K562 (cell line): ENCODE measurements around the gene ZNF740. TPM values are rescaled to one million over a fixed set of nuclear protein-coding genes. Genes with fewer than 3 reads are reported as not detected.
A peak's percentile ranks its signal among the peaks of the same experiment; 100 is the strongest.

Experiments
- ATAC-seq: fragments of 200-7000 bp; cut with Tn5 transposase; 3 replicates; pipeline ENCODE4 v1.9.1; 2020; ENCODE audit warnings: moderate library complexity
- BruUV-seq: library from RNA; stranded (reverse); fragments of 400-500 nt; replicated peaks from 2 replicates; lab custom pipeline; 2021; lab: Mats Ljungman, UMichigan
- CTCF ChIA-PET: fragments of 300-600 bp; formaldehyde crosslinking; extraction: SDS; loops from one replicate; lab custom pipeline; 2021; ENCODE audit warnings: low intra/inter-chr PET ratio; lab: Yijun Ruan, JAX
- POLR2A ChIA-PET: fragments of 300-600, 350-650 bp; sonication (Branson Sonifier 250); formaldehyde crosslinking; extraction: SDS; loops from one replicate; lab custom pipeline; 2021; ENCODE audit warnings: antibody characterized with exemption, inconsistent platforms; lab: Yijun Ruan, JAX
- DNase-seq, 4 experiments: peaks; one replicate each; pipeline versions ENCODE4 v3.0.0 to v3.0.0-alpha.2; 2011 to 2018; ENCODE audit warnings: low spot score in 3 of 4, mixed read lengths in 3 of 4; ENCODE audit errors: extremely low read depth in 1 of 4
- FAIRE-seq: peaks from 2 replicates; lab custom pipeline; 2011; peaks lifted over from hg19 to GRCh38; lab: Jason Lieb, UNC
- H2AFZ ChIP-seq: 2 replicates; pipeline ENCODE4 v1.6.0; 2011; ENCODE audit warnings: low read depth, low read length, control low read depth, inconsistent platforms
- H3K27ac ChIP-seq: fragments of 200-600 bp; 3 replicates; pipeline ENCODE4 v1.8.0; 2011; ENCODE audit warnings: low read depth, mild to moderate bottlenecking, control low read depth, inconsistent platforms, low read length, moderate library complexity, mixed read lengths; ENCODE audit errors: extremely low read depth
- H3K27me3 ChIP-seq, 2 experiments: fragments of 300-600 bp in 1 of 2; 2 replicates in 1 of 2; 3 replicates in 1 of 2; pipeline versions ENCODE4 v1.6.0 to v1.8.0; 2011; ENCODE audit warnings: inconsistent platforms in 2 of 2, low read length in 2 of 2, mild to moderate bottlenecking in 1 of 2, mixed read lengths in 1 of 2, moderate library complexity in 1 of 2; ENCODE audit not compliant: control insufficient read depth in 2 of 2, insufficient read depth in 2 of 2
- H3K36me3 ChIP-seq: fragments of 300-600 bp; 3 replicates; pipeline ENCODE4 v1.8.0; 2011; ENCODE audit warnings: mild to moderate bottlenecking, low read length, inconsistent platforms; ENCODE audit not compliant: control insufficient read depth, insufficient read depth
- H3K4me1 ChIP-seq, 2 experiments: fragments of 200-600 bp in 1 of 2; replicated peaks in 1 of 2; 2 replicates in 1 of 2; 3 replicates in 1 of 2; pipeline versions ENCODE4 v1.5.1 to v1.8.0; 2011; ENCODE audit warnings: inconsistent platforms in 2 of 2, low read length in 2 of 2, mild to moderate bottlenecking in 1 of 2, mixed read lengths in 1 of 2, moderate library complexity in 1 of 2; ENCODE audit not compliant: control insufficient read depth in 2 of 2, insufficient read depth in 2 of 2
- H3K4me2 ChIP-seq: 2 replicates; pipeline ENCODE4 v1.6.1; 2011; ENCODE audit warnings: low read length, control low read depth, inconsistent platforms, mixed read lengths; ENCODE audit not compliant: insufficient read depth
- H3K4me3 ChIP-seq: fragments of 200-600 bp; sonication (generic), shearing (Covaris generic); 2 replicates; pipeline ENCODE4 v1.5.1; 2016; ENCODE audit warnings: control low read depth, inconsistent platforms
- H3K79me2 ChIP-seq: fragments of 200-600 bp; 3 replicates; pipeline ENCODE4 v1.8.0; 2011; ENCODE audit warnings: low read length, inconsistent platforms; ENCODE audit not compliant: control insufficient read depth, insufficient read depth
- H3K9ac ChIP-seq, 2 experiments: 2 replicates each; pipeline versions ENCODE4 v1.6.0 to v1.6.1; 2011; ENCODE audit warnings: low read depth in 2 of 2, low read length in 2 of 2, control low read depth in 1 of 2, inconsistent platforms in 1 of 2, mild to moderate bottlenecking in 1 of 2, mixed read lengths in 1 of 2; ENCODE audit not compliant: insufficient read depth in 1 of 2
- H3K9me1 ChIP-seq: one replicate; pipeline ENCODE4 v1.6.0; 2011; ENCODE audit warnings: inconsistent platforms, mild to moderate bottlenecking, low read length, moderate library complexity; ENCODE audit not compliant: control insufficient read depth, insufficient read depth
- H3K9me3 ChIP-seq: replicated peaks from 2 replicates; pipeline ENCODE4 v1.5.1; 2011; ENCODE audit warnings: low read depth, low read length, inconsistent platforms; ENCODE audit not compliant: control insufficient read depth, insufficient read depth
- H4K20me1 ChIP-seq: replicated peaks from 2 replicates; pipeline ENCODE4 v1.6.1; 2011; ENCODE audit warnings: low read length, inconsistent platforms, mixed read lengths; ENCODE audit not compliant: control insufficient read depth, insufficient read depth
- ATF6 ChIP-seq: sonication (generic); formaldehyde crosslinking; IDR thresholded peaks from 2 replicates; pipeline ENCODE4 v1.4.0; 2020; ENCODE audit warnings: mild to moderate bottlenecking, missing genetic modification reagents
- CBFA2T2 ChIP-seq: fragments of 450-650 bp; conservative IDR thresholded peaks from 2 replicates; pipeline ENCODE4 v1.6.1; 2017; ENCODE audit warnings: mild to moderate bottlenecking
- GTF2F1 ChIP-seq: IDR thresholded peaks from 2 replicates; pipeline ENCODE4 v1.6.1; 2011; ENCODE audit warnings: low read depth, low read length, improper control_type of control experiment
- HDAC1 ChIP-seq, 2 experiments: fragments of 450-650 bp; IDR thresholded peaks; 2 replicates each; pipeline ENCODE4 v1.6.1; 2016 to 2017; ENCODE audit warnings: inconsistent platforms in 1 of 2, mild to moderate bottlenecking in 1 of 2, moderate library complexity in 1 of 2
- KLF1 ChIP-seq: fragments of 450-650 bp; IDR thresholded peaks from 2 replicates; pipeline ENCODE4 v1.6.1; 2016; ENCODE audit warnings: missing genetic modification characterization, missing compliant biosample characterization
- MAZ ChIP-seq, 2 experiments: fragments of 450-650 bp in 1 of 2; sonication (generic) in 1 of 2; formaldehyde crosslinking; IDR thresholded peaks in 1 of 2; conservative IDR thresholded peaks in 1 of 2; 2 replicates each; pipeline versions ENCODE4 v1.4.0 to v1.5.0; 2020; ENCODE audit warnings: mild to moderate bottlenecking in 1 of 2, missing genetic modification reagents in 1 of 2
- MTA1 ChIP-seq: fragments of 450-650 bp; IDR thresholded peaks from 2 replicates; pipeline ENCODE4 v1.6.1; 2017; ENCODE audit warnings: borderline replicate concordance
- NRF1 ChIP-seq, 2 experiments: fragments of 450-650 bp; IDR thresholded peaks in 1 of 2; conservative IDR thresholded peaks in 1 of 2; 2 replicates each; pipeline ENCODE4 v1.6.1; 2014; ENCODE audit warnings: mild to moderate bottlenecking in 2 of 2
- PHB ChIP-seq: fragments of 250-450 bp; sonication (Bioruptor Pico); IDR thresholded peaks from 2 replicates; pipeline ENCODE4 v1.5.0; 2021
- POLR2A ChIP-seq: fragments of 450-650 bp; conservative IDR thresholded peaks from 2 replicates; pipeline ENCODE4 v1.6.1; 2016
- SAFB ChIP-seq: fragments of 200-400 bp; formaldehyde crosslinking; IDR thresholded peaks from 2 replicates; pipeline ENCODE4 v1.6.1; 2017; ENCODE audit warnings: low read depth, low read length, borderline replicate concordance
- ZBTB1 ChIP-seq: sonication (generic); formaldehyde crosslinking; IDR thresholded peaks from 2 replicates; pipeline ENCODE4 v1.8.1; 2023; ENCODE audit warnings: missing genetic modification reagents, low read depth, mild to moderate bottlenecking, borderline replicate concordance
- ZBTB2 ChIP-seq: fragments of 450-650 bp; IDR thresholded peaks from 2 replicates; pipeline ENCODE4 v1.6.1; 2016; ENCODE audit warnings: antibody characterized with exemption
- ZC3H11A ChIP-seq: IDR thresholded peaks from 2 replicates; pipeline ENCODE4 v1.6.1; 2012; ENCODE audit warnings: low read depth, low read length, improper control_type of control experiment
- ZNF23 ChIP-seq: fragments of 250-450 bp; sonication (Bioruptor Pico); IDR thresholded peaks from 2 replicates; pipeline ENCODE4 v1.4.0; 2020; ENCODE audit warnings: mild to moderate bottlenecking
- WGBS: fragments of 100-300 bp; shearing (Covaris generic); methylation state at CpG from one replicate; pipeline ENCODE4 v1.1.6; 2016; ENCODE audit warnings: low coverage, mixed read lengths; ENCODE audit not compliant: insufficient coverage; ENCODE audit errors: missing lambda C conversion rate; 5-methylcytosine and 5-hydroxymethylcytosine counted together
- in situ Hi-C: fragments of 300-500 bp; cut with MboI; formaldehyde crosslinking; loops from 4 replicates; pipeline ENCODE4 v1.15.0; 2018; ENCODE audit warnings: inconsistent platforms, mixed read lengths
- intact Hi-C: fragments of 100-400 bp; cut with micrococcal nuclease; formaldehyde crosslinking; loops from 2 replicates; pipeline ENCODE4 v1.14.2; 2022
- polyA plus RNA-seq, 8 experiments: library from polyadenylated mRNA; depleted of rRNA in 4 of 8; stranded (reverse) in 5 of 8; unstranded in 3 of 8; fragments of >200 nt; fragmentation: Nextera tagmentation in 2 of 8; fragmentation: Illumina TruSeq in 1 of 8; extraction: Ambion mirVana in 2 of 8; extraction: Trizol in 1 of 8; gene quantifications; 2 replicates each; pipeline versions ENCODE4 v1.2.1 to v1.2.3, GENCODE V29; 2011 to 2014; ENCODE audit warnings: inconsistent platforms in 1 of 8, missing spikeins in 1 of 8
- total RNA-seq, 7 experiments: library from RNA; depleted of rRNA in 6 of 7; stranded (reverse); fragments of >200 nt in 6 of 7; fragmentation: Illumina TruSeq in 2 of 7; extraction: Trizol in 2 of 7; gene quantifications; 2 replicates each; pipeline versions ENCODE4 v1.2.1 to v1.2.3, GENCODE V29; 2011 to 2021; ENCODE audit warnings: low replicate concordance in 1 of 7
- TF ChIP-seq, protein P1 (sequence below): fragments of 250-450 bp; sonication (Bioruptor Pico); IDR thresholded peaks from 2 replicates; pipeline ENCODE4 v1.5.0; 2021
- TF ChIP-seq, protein P2 (sequence below): fragments of 450-650 bp; conservative IDR thresholded peaks from 2 replicates; pipeline ENCODE4 v1.6.1; 2016; ENCODE audit warnings: missing genetic modification characterization, low read depth, mild to moderate bottlenecking, missing compliant biosample characterization, moderate library complexity

Gene ZNF740
- total and polyA plus RNA-seq, 9 of the 15 experiments (the other 6 are each of a cell fraction or from before 2014, with no cell fraction given), result 0.57 to 46.4 (median 18.6) TPM

- BruUV-seq, result no TSS peak
- Histone ChIP-seq H3K4me1 (peaks cover 14 to 24% of the 10 kb centered on the region in 2 experiments; a peak in 4 of 5 replicates), H3K79me2 (no peaks in the 10 kb centered on the region), H3K4me2 (peak overlapping the region; percentile 71), H2AFZ (peak overlapping the region; percentile 90), H3K9me3 (no peaks in the 10 kb centered on the region), H3K4me3 (no peak overlapping the region), H3K27ac (peak overlapping the region; percentile 43), H4K20me1 (no peaks in the 10 kb centered on the region), H3K9me1 (no peaks in the 10 kb centered on the region), H3K36me3 (no peaks in the 10 kb centered on the region), H3K27me3 (no peaks in the 10 kb centered on the region), H3K9ac (peak overlapping the region; percentile 43 to 81; a peak in 3 of 4 replicates)
- DNase-seq (peak; percentile 52 to 79 (median 60)), FAIRE-seq (peak; percentile 90), ATAC-seq (peak; percentile 78)
- in situ Hi-C loops, result no loop called here
- ChIA-PET CTCF (no interaction called here), POLR2A (interaction anchor here (0.6 to 2.3 kb wide), 4 partner anchors 10 to 24 kb away, joined by 3 to 10 read pairs (median 6); partner anchors contain the start of gene ESPL1)
- intact Hi-C loops, result no loop called here
- WGBS, result 7% methylated on average over 1 of the region's 1 CpG
- TF ChIP-seq ZC3H11A (no peak), POLR2A (0 out of 2 replicates have a peak, but pooled peaks have one; percentile 20), ZBTB2 (no peak), SAFB (no peak), NRF1 (conservative IDR thresholded peaks at IDR 0.05 in 1 of 2, IDR thresholded peaks at IDR 0.05 in 1 of 2) (0 out of 4 replicates have a peak, but pooled peaks of 1 of the 2 experiments have one; percentile 24), ATF6 (CRISPR knock-in tag) (no peak), ZNF23 (CRISPR knock-in tag) (no peak), MTA1 (peak; percentile 72; the same call in 1 of the 2 replicates), PHB (no peak), KLF1 (tag) (no peak), CBFA2T2 (peak; percentile 51; the same call in 1 of the 2 replicates), MAZ (CRISPR knock-in tag; conservative IDR thresholded peaks at IDR 0.05 in 1 of 2, IDR thresholded peaks at IDR 0.05 in 1 of 2) (no peak), ZBTB1 (CRISPR knock-in tag) (no peak), GTF2F1 (no peak), HDAC1 (IDR thresholded peaks at IDR 0.05) (peak in 1 of 2 experiments; percentile 77; a peak in 2 of 4 replicates)
- TF ChIP-seq, protein P1, sequence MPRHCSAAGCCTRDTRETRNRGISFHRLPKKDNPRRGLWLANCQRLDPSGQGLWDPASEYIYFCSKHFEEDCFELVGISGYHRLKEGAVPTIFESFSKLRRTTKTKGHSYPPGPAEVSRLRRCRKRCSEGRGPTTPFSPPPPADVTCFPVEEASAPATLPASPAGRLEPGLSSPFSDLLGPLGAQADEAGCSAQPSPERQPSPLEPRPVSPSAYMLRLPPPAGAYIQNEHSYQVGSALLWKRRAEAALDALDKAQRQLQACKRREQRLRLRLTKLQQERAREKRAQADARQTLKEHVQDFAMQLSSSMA, result no peak
- TF ChIP-seq, protein P2, sequence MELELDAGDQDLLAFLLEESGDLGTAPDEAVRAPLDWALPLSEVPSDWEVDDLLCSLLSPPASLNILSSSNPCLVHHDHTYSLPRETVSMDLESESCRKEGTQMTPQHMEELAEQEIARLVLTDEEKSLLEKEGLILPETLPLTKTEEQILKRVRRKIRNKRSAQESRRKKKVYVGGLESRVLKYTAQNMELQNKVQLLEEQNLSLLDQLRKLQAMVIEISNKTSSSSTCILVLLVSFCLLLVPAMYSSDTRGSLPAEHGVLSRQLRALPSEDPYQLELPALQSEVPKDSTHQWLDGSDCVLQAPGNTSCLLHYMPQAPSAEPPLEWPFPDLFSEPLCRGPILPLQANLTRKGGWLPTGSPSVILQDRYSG (tag), result no peak
Observed at GRCh38 chr12:53244337-53244736, 63.8 kb downstream of the ZNF740 start.
